ENCODE measurements around the gene TOP3B. TPM values are rescaled to one million over a fixed set of nuclear protein-coding genes. Genes with fewer than 3 reads are reported as not detected.

The TOP3B gene
- 19.3 and 31.0 TPM in 2 replicates for total RNA-seq

DNA sequence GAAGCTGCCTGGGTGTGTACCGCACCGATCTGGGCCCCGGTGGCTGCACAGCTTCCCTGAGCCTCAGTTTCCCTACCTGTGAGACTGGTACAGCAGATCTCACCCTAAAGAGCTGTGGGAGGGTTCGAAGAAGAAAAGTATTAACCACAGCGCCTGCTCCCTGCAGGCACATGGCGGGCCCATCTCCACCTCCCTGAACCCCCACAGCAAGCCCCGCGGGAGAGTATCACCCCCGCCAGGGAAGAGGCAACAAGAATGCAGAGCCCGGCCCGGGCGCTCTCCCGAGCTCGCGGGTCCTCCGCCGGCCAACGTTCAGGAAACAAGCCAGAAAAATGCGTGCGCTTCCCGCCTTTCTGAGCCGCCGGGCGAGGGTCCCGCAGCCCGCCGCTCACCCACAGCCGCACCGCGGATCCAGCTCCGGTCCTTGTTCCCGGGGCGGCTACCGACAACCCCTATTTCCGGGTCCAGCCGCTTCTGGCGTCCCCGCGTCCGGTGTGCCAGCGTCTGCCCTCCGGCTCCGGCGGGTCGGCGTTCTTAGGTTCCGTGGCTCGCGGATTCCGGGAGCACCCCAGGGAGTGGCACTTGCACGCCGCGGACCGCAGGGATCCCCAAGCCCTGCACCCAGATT is at the start of gene TOP3B:
Gene TOP3B (minus strand): TSS at position 450 of the 628 bp plus-strand sequence. CDS start 7,078 bp downstream, outside the sequence.

DNA sequence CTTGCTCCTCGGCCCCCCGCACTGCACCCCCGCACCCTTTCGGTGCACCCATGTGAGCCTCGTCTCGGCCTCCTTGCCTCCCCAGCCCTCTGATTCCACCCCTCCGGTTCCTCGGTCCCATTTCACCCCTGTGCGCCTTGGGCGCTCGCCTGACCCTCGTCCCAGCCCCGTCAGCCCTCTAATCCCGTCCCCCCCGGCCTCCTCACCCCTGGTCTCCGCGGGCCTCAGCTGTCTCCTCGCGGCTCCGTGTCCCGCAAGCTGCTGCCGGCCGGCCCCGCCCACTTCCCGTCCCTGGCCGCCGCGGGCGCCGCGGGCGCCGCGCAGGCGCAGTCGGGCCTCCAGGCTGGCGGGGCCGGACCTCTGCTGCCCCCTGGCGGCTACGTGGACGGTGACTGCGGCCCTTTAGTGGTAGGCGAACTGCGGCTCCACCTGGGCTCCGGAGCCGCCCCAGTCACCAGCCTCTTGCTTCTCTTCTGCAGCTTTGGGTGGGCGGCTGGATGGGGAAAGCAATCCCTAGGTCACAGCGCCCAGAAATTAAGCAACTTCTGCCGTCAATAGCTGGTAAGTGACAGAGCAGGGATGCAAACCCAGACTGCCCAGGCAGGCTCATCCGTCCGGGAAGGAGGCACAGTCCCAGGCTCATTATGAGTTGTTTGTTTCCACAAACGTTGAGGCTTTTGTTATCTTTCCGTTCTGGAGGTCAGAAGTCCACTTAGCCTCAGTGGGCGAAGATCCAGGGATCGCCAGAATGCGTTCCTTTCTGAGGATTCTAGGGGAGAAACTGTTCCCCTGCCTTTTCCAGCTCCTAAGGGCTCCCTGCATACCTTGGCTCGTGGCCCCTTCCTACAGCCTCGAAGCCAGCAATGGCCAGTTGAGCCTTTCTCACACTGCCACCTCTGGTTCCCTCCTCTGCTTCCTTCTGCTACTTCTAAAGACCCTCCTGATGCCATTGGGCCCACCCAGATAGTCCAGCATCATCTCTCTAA is 29.7 kb downstream of the TOP3B start, which contains the start of gene PPM1F:
Gene PPM1F (minus strand): TSS at position 263 of the 986 bp plus-strand sequence. CDS start 6,800 bp downstream, outside the sequence.

Other genes starting within 250 kb of the TOP3B start
- gene YPEL1, start 247.0 kb downstream of the TOP3B start, total RNA-seq = 1.2 and 1.6 TPM in 2 replicates
- 80.9 and 87.1 TPM in 2 replicates for gene MAPK1, start 115.1 kb downstream of the TOP3B start, total RNA-seq
- gene PPM1F, start 29.9 kb downstream of the TOP3B start, total RNA-seq = 44.3 and 70.9 TPM in 2 replicates

Measured in smooth muscle cell of the pulmonary artery (primary cell).